GM21390 (cell line): ENCODE data around the gene ETV3L.
"Not testable (repeated sequence)": the region's sequence is repeated elsewhere in the genome, so short reads cannot be mapped to it uniquely, and the experiment has no call there.

Experiments
- ATAC-seq: cut with Tn5 transposase; IDR thresholded peaks from one replicate; pipeline ENCODE4 v1.9.1; 2021; ENCODE audit not compliant: unreplicated experiment

ETV3L gene

GRCh38 chr1:157084720-157085119, 14.9 kb downstream of the ETV3L start:
- no peak for ATAC-seq

- ATAC-seq, result no peak
These were observed 17.9 kb downstream of the ETV3L start for GRCh38 chr1:157081707-157082106.

DNA sequence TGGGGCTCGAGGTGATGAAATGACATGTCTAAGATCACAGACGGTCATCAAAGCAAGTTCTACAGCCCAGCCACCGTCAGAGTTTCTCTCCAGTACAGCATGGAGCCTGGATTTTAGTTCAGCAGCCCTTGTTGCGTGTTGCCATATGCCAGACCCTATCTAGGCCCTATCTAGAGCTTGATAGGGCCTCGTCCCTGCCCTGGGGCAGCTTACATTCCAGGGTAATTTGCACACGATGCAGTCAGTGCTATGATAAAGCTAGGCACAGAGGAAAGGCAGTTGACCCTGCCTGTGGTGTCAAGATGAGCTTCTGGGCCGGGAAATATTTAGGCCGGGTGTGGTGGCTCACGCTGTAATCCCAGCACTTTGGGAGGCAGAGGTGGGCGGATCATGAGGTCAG, 18.9 kb downstream of the ETV3L start:
- no peak for ATAC-seq

GRCh38 chr1:157077394-157077793, 22.2 kb downstream of the ETV3L start:
- no peak for ATAC-seq

DNA sequence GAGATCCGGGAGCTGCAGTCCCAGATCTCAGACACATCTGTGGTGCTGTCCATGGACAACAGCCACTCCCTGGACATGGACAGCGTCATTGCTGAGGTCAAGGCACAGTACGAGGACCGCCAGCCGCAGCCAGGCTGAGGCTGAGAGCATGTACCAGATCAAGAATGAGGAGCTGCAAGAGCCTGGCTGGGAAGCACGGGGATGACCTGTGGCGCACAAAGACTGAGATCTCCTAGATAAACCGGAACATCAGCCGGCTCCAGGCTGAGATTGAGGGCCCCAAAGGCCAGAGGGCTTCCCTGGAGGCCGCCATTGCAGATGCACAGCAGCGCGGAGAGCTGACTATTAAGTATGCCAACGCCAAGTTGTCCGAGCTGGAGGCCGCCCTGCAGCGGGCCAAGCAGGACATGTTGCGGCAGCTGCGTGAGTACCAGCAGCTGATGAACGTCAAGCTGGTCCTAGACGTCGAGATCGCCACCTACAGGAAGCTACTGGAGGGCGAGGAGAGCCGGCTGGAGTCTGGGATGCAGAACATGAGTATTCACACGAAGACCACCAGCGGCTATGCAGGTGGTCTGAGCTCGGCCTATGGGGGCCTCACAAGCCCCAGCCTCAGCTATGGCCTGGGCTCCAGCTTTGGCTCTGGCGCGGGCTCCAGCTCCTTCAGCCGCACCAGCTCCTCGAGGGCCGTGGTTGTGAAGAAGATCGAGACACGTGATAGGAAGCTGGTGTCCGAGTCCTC, 25.5 kb downstream of the ETV3L start:
- ATAC-seq, result no peak

DNA sequence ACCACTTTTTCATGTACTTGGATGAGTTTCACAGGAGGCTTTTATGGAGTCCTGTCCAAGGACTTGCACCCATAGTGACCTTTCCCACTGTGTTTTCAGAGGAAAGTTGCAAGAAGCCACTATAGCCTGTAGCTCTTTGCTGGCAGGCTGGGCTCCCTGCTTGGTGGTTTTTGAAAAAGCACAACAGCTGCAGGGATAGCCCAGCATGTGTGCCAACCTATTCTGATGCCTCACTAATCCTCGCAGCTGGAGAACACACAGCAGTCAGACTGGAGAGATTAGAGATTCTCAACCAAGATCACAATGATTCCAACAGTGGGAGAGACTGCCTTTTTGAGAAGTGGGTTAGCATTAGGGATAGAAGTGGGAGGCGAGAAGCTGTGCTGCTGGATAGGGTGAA, 30.0 kb downstream of the ETV3L start:
- no peak for ATAC-seq

GRCh38 chr1:157059241-157059640, 40.4 kb downstream of the ETV3L start:
- ATAC-seq, result not testable (repeated sequence)

GRCh38 chr1:157056269-157056668, 43.3 kb downstream of the ETV3L start:
- ATAC-seq, result no peak

- not testable (repeated sequence) for ATAC-seq
These were observed 43.9 kb downstream of the ETV3L start for GRCh38 chr1:157055729-157056128.

DNA sequence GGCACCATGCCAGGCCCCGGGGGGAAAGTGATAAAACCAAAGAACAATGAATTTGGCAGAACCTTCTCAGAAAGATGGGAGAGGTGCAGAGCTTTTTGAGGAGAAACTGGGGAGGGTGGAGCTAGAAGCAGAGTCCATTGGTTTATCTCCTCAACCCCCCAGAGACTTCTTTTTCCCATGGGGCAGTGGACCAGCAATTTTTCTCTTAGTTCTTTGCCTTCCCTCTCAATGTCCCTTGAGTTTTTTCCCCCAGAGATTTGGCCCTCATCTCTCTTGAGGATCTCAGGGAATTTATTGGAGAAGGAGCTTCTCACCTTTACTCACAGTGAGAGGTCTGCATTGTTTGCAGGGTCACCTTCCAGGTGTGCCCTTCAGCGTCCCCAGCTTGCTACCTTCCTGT, 48.8 kb downstream of the ETV3L start:
- no peak for ATAC-seq

DNA sequence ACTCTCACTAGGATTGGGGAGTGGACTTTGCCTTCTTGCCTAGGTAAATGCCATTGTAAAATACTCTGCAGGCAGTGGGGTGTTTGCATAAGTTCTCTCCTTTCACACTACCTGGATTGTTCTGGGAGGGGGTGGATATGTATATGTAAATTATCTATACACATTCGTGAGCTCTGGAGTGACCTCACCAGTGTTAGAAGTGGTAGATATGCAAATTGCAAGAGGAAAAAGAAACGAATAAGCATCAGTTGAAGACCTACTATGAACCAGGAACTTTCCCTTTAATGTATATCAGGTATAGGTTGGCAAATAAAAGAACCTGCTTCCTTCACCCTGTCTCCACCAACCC, 52.6 kb downstream of the ETV3L start:
- no peak for ATAC-seq

DNA sequence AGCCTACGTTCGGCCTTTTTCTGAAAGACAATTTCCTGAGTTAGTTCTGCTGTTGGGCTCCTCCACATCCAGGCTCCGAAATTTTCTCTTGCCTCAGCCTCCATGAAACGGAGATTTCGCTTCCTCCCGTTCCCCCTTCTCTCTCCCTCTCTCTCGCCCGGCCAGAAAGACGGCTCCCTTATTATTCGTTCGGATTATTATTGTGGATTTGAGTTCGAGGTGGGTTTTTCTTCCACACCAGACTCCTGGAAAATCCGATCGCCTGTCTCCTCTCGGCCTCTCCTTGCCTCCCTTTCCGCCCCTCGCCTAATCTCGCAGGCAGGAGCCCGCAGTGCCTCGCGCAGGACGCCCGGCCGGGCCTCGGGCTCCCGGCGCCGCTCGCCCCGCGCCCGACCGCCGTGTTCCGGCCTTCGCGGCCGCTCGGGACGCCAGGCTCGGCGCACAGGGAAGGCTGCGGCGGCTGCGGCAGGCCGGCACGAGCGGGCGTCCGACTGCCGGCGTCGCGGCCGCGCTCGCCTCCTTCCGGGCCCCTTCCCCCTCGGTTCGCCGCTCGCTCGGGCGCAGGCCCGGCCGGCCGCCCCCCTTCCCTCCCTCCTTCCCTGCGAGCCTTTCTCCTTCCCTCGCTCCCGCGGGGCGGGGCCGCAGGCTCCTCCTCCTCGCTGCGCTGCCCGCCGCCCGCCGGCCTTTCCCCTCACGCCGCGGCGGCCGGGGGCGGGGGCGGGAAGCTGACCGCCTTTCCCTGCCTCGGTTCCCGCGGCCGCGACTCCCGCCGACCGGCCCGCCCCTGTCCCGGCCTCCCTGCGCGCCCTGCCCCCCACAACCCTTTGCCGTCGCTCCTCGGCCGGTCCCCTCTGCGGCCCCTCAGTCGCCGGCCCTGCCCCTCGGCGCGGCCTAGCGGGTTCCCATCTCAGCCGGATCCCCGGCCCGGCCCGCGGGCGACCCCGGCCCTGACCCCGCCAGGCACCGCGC, 54.1 kb downstream of the ETV3L start, which contains the start of gene ARHGEF11:
Gene ARHGEF11, minus strand, starts transcription at position 493 of the 969 bp plus-strand sequence. CDS start 1,412 bp downstream, outside the sequence.
- peak; percentile 67 for ATAC-seq

DNA sequence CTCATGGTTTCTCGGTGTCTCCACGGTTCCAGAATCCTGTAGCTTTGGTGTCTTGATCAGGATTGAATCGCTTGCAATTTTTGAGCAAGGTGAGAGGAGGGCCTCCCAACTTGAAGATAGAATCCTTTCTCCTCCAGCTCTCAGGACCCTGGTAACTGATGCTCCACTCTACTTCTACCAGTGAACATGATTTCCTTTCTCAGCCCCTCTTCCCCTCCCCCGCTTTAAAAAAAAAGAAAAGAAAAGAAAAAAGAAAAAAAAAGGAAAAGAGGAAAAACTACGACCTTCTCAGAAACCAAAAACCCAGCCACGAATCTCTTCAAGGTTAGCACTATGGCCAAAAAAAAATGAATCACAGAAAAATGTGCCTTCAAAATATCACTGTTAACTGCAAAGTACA, 55.3 kb downstream of the ETV3L start:
- ATAC-seq, result no peak

- ATAC-seq, result no peak
These were observed 55.9 kb downstream of the ETV3L start for GRCh38 chr1:157043685-157044084.

DNA sequence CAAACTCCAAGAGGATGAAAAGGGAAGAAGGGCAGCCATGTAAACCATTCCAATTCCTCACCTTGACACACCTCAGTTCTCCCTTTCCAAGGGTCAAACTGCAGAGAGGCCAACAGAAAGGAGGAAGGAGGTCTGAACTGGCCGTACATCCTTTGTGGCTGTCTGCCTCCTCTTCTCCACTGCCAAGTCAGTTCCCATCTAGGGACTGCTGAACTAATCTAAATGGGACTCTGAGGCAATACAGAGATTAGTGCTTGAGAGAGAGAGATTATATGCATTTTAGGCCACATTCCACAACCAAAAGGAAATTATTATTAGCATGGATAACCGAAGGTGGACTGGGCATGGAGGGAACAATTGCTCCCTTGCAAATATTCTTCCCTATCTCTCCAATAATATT, 56.8 kb downstream of the ETV3L start:
- ATAC-seq, result no peak
